DOHH2 (cell line): ENCODE measurements around the gene ISLR2.

Source experiments
- H3F3A ChIP-seq: fragments of 200-600 bp; sonication (generic), shearing (Covaris generic); 2 replicates; pipeline ENCODE4 v1.6.0; 2016; ENCODE audit warnings: antibody characterized with exemption, mild to moderate bottlenecking; ENCODE audit not compliant: control insufficient read depth, insufficient read depth
- H3K27ac ChIP-seq: fragments of 200-600 bp; sonication (generic); 2 replicates; pipeline ENCODE4 v1.5.1; 2014; ENCODE audit warnings: low read depth, mild to moderate bottlenecking, low read length, moderate library complexity
- H3K27me3 ChIP-seq: fragments of 200-600 bp; sonication (generic); 2 replicates; pipeline ENCODE4 v1.6.1; 2014; ENCODE audit warnings: mild to moderate bottlenecking, low read length, mixed read lengths; ENCODE audit not compliant: control insufficient read depth
- H3K36me3 ChIP-seq: fragments of 200-600 bp; sonication (generic); 2 replicates; pipeline ENCODE4 v1.6.1; 2014; ENCODE audit warnings: mild to moderate bottlenecking, low read length, moderate library complexity, mixed read lengths; ENCODE audit not compliant: control insufficient read depth
- H3K4me1 ChIP-seq: fragments of 200-600 bp; sonication (generic); 2 replicates; pipeline ENCODE4 v1.6.1; 2014; ENCODE audit warnings: mild to moderate bottlenecking, low read length, mixed read lengths; ENCODE audit not compliant: control insufficient read depth
- H3K4me2 ChIP-seq: fragments of 200-600 bp; sonication (generic); 2 replicates; pipeline ENCODE4 v1.6.0; 2014; ENCODE audit warnings: mild to moderate bottlenecking, low read length, moderate library complexity
- H3K4me3 ChIP-seq: fragments of 200-600 bp; sonication (generic); 2 replicates; pipeline ENCODE4 v1.5.1; 2014; ENCODE audit warnings: mild to moderate bottlenecking, low read length, mixed read lengths
- H3K79me2 ChIP-seq: fragments of 200-600 bp; sonication (generic); 2 replicates; pipeline ENCODE4 v1.6.1; 2014; ENCODE audit warnings: mild to moderate bottlenecking, low read length, mixed read lengths; ENCODE audit not compliant: control insufficient read depth
- H3K9me2 ChIP-seq: fragments of 200-600 bp; sonication (generic); replicated peaks from 2 replicates; pipeline ENCODE4 v1.6.1; 2014; ENCODE audit warnings: mild to moderate bottlenecking, low read length, mixed read lengths; ENCODE audit not compliant: control insufficient read depth
- H3K9me3 ChIP-seq: fragments of 200-600 bp; sonication (generic); 2 replicates; pipeline ENCODE4 v1.6.1; 2014; ENCODE audit warnings: antibody characterized with exemption, low read length, mixed read lengths; ENCODE audit not compliant: control insufficient read depth, insufficient read depth
- H4K20me1 ChIP-seq: fragments of 200-600 bp; sonication (generic); 2 replicates; pipeline ENCODE4 v1.6.0; 2014; ENCODE audit warnings: low read depth, mild to moderate bottlenecking, antibody characterized with exemption, low read length, moderate library complexity; ENCODE audit not compliant: control insufficient read depth, insufficient read depth
- EZH2phosphoT487 ChIP-seq: fragments of 200-600 bp; sonication (generic); IDR thresholded peaks from 2 replicates; pipeline ENCODE4 v1.6.1; 2017; ENCODE audit warnings: borderline replicate concordance, mild to moderate bottlenecking, antibody characterized with exemption, low read length, moderate library complexity, mixed read lengths
- TF ChIP-seq, protein P1 (sequence below): fragments of 200-600 bp; sonication (generic); IDR thresholded peaks from one replicate; pipeline ENCODE4 v1.5.1; 2014; ENCODE audit warnings: antibody characterized with exemption, mild to moderate bottlenecking, low read depth, low read length; ENCODE audit not compliant: poor library complexity, severe bottlenecking

ISLR2 gene

DNA sequence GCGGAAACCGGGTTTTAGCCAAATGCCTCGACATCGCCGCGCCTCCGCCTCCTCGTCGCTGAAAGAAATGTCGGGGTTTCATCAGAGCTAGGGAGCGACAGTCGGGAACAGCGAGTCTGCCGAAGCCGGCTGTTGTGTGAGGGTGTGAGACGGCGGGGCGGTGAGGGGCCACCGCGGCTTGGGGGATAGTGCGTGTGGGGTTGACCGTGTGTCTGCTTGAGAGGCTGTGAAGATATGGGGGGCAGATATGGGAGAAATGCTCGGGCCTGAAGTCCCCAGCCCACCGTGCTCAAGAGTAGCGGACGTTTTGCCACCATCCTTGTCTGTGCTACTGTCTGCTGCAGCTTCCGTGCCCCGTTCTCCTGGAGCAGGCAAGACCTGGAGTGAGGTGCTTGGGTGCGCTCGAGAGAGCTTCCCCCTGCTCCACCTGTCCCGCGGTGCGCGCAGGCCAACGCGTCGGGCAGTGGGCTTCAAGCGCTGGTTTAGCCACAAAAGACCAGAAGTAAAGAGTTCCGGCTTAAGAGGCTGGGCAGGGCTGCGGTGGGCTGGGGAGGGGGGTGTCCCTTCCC lies 716 bp upstream of the ISLR2 start:
- H3K36me3 ChIP-seq = no peaks in the 10 kb centered on the region
- no peaks in the 10 kb centered on the region for H3K4me1 ChIP-seq
- TF ChIP-seq EZH2phosphoT487 = no peak
- TF ChIP-seq, protein P1, sequence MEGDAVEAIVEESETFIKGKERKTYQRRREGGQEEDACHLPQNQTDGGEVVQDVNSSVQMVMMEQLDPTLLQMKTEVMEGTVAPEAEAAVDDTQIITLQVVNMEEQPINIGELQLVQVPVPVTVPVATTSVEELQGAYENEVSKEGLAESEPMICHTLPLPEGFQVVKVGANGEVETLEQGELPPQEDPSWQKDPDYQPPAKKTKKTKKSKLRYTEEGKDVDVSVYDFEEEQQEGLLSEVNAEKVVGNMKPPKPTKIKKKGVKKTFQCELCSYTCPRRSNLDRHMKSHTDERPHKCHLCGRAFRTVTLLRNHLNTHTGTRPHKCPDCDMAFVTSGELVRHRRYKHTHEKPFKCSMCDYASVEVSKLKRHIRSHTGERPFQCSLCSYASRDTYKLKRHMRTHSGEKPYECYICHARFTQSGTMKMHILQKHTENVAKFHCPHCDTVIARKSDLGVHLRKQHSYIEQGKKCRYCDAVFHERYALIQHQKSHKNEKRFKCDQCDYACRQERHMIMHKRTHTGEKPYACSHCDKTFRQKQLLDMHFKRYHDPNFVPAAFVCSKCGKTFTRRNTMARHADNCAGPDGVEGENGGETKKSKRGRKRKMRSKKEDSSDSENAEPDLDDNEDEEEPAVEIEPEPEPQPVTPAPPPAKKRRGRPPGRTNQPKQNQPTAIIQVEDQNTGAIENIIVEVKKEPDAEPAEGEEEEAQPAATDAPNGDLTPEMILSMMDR = no peak
- H3K27me3 ChIP-seq = peaks cover 18% of the 10 kb centered on the region
- no peak overlapping the region for H3K4me3 ChIP-seq
- H3K27ac ChIP-seq = no peak overlapping the region
- H3K9me3 ChIP-seq = no peaks in the 10 kb centered on the region
- no peaks in the 10 kb centered on the region for H3K9me2 ChIP-seq
- no peak overlapping the region for H3K4me2 ChIP-seq
- no peaks in the 10 kb centered on the region for H3F3A ChIP-seq
- no peaks in the 10 kb centered on the region for H3K79me2 ChIP-seq
- no peaks in the 10 kb centered on the region; the same call in 1 of the 2 replicates for H4K20me1 ChIP-seq

DNA sequence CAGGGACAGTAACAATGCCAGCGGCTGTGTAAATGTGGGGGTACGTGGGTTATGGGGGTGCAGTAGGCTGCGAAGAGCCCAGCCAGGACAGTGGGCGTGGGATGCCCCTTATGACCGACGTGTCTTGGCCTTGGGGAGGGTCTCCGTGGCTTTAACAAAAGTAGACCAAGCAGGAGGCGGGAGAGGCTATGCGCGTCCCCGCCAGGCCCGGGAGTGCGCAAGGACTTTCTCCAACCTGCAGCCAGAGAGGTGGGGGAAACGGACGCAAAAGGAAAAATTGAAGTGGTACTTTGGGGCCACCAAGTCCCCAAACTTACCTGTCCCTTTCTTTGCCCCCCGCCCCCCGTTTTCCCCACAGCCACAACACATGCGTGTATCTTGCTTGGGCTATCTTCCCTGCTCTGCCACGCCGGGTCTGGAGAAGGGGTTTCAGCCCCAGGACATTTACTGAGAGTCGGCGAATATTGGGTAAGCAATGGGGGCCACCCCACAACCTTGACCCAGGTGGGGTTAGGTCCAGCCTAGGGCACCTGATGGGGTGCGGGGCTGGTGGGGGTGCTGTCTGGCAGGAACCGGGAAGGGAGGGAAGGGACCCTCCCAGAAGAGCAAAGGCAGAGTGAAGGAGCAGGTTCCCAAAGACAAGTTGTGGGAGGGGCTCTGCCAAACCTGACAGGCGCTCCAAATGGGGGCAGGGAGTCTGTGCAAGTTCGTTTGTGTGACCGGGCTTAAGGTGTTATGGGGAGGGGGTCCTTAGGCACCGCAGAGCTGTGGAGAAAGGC lies 652 bp downstream of the ISLR2 start:
- Histone ChIP-seq H3F3A (no peaks in the 10 kb centered on the region), H3K79me2 (no peaks in the 10 kb centered on the region), H3K27me3 (peaks cover 18% of the 10 kb centered on the region), H3K4me2 (no peak overlapping the region), H3K9me3 (no peaks in the 10 kb centered on the region), H3K36me3 (no peaks in the 10 kb centered on the region), H3K4me3 (no peak overlapping the region), H3K27ac (no peak overlapping the region), H3K4me1 (no peaks in the 10 kb centered on the region), H4K20me1 (no peaks in the 10 kb centered on the region; the same call in 1 of the 2 replicates), H3K9me2 (no peaks in the 10 kb centered on the region)
- TF ChIP-seq, protein P1 = no peak
- no peak for TF ChIP-seq EZH2phosphoT487

DNA sequence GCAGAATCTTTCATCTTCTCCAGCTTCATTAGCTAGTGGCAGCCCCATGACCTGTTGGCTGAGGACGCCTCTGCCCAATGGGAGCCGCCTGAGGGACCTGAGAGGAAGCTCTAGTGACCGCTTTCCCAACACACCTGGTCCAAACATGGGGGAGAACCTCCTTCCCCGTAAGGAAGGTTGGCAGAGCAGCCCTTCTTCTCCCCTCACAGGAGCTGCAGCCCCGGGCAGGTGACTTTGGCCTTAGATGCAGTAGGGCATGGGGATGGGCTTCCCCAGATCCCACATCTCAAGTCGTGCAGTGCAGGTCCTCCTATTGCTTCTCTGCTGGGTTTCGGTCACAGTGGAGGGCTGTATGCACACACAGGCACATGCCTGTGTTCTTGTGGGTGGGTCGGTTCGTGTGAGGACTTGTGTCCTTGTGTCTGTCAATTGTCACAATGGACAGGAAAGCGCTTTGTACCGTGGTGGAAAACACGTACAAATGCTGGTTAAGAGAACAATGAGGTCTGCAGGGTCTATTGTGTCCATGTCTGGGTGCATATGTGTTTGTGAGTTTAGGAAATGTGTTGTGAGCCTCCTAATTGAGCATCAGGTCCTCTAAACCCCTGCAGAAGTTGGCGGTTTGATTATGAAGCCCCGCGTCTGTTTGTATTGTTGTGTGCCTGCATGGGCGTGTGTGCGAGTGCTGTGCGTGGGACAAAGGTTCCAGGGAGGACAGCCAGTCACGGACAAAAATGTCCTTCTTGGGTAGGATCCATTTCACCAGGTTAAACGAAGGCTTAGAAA lies 1.4 kb downstream of the ISLR2 start:
- no peak overlapping the region for H3K27ac ChIP-seq
- H3K36me3 ChIP-seq = no peaks in the 10 kb centered on the region
- TF ChIP-seq, protein P1 = no peak
- TF ChIP-seq EZH2phosphoT487 = no peak
- H3F3A ChIP-seq = no peaks in the 10 kb centered on the region
- no peaks in the 10 kb centered on the region for H3K4me1 ChIP-seq
- H3K4me3 ChIP-seq = no peak overlapping the region
- peaks cover 18% of the 10 kb centered on the region for H3K27me3 ChIP-seq
- H3K9me2 ChIP-seq = no peaks in the 10 kb centered on the region
- H3K79me2 ChIP-seq = no peaks in the 10 kb centered on the region
- no peaks in the 10 kb centered on the region; the same call in 1 of the 2 replicates for H4K20me1 ChIP-seq
- H3K9me3 ChIP-seq = no peaks in the 10 kb centered on the region
- H3K4me2 ChIP-seq = no peak overlapping the region
